GM19328 (cell line): Measurements from ENCODE around the gene SCT.

Source experiments
- ATAC-seq: cut with Tn5 transposase; IDR thresholded peaks from one replicate; pipeline ENCODE4 v1.9.1; 2021; ENCODE audit warnings: mild to moderate bottlenecking, moderate library complexity; ENCODE audit not compliant: unreplicated experiment

The SCT gene

GRCh38 chr11:643849-644738, 17.1 kb upstream of the SCT start:
- ATAC-seq: no peak

DNA sequence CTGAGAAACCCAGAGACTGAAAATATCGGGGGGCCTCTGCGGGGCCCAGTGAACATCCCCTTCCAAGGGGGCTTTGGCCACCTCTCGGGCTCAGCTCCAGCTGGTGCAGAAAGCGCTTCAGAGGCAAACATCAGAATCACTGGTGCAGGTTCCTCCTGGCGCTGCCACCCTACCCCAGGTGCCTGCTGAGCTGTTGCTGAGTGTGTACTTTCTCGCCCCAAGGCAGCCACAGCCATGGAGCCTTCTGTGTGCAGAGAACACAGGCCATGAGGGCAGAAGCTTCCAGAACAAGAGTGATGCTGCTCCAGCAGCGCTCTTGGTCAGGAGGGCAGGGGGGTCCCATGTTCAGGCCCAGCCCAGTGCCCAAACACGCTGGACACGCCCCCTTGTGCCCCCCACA, 16.4 kb upstream of the SCT start:
- no peak for ATAC-seq

DNA sequence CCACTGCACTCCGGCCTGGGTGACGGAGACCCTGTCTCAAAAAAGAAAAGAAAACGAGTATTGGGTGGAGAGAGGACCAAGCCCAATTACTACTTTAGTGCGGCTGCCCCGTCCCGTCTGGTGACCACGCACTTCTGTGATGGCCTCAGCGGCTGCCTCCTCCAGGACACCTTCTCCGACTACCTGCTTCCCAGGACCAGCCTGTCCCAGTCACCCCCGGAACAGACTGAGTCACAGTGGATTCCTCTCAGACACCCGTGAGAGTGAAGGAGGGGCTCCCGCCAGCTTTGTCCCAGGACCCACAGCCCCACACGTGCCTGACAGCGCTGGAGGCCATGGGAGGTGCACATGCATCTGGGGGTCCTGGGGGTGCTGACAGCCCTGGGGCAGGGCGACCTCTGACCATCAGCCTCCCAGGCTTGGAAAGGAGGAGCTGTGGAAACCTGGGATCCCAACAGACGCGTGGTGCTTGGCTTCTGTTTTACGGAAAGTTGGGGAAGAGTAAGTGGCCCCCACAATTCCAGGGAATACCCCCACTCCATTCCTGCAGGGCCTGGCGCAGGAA, 14.9 kb upstream of the SCT start:
- no peak for ATAC-seq

DNA sequence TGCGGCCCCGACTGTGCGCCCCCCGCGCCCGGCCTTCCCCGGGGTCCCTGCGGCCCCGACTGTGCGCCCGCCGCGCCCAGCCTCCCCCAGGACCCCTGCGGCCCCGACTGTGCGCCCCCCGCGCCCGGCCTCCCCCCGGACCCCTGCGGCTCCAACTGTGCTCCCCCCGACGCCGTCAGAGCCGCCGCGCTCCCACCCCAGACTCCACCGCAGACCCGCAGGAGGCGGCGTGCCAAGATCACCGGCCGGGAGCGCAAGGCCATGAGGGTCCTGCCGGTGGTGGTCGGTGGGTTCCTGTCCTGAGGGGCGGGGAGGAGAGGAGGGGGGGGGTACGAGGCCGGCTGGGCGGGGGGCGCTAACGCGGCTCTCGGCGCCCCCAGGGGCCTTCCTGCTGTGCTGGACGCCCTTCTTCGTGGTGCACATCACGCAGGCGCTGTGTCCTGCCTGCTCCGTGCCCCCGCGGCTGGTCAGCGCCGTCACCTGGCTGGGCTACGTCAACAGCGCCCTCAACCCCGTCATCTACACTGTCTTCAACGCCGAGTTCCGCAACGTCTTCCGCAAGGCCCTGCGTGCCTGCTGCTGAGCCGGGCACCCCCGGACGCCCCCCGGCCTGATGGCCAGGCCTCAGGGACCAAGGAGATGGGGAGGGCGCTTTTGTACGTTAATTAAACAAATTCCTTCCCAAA, 13.2 kb upstream of the SCT start:
- no peak for ATAC-seq

DNA sequence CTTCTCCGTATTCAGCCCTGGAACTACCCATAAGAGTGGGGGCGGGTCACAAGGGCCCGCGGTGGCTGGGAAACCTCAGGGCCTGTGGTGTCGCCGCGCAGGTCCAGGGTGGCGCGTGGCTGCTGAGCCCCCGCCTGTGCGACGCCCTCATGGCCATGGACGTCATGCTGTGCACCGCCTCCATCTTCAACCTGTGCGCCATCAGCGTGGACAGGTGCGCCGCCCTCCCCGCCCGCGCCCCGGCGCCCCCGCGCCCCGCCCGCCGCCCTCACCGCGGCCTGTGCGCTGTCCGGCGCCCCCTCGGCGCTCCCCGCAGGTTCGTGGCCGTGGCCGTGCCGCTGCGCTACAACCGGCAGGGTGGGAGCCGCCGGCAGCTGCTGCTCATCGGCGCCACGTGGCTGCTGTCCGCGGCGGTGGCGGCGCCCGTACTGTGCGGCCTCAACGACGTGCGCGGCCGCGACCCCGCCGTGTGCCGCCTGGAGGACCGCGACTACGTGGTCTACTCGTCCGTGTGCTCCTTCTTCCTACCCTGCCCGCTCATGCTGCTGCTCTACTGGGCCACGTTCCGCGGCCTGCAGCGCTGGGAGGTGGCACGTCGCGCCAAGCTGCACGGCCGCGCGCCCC, 12.5 kb upstream of the SCT start:
- no peak for ATAC-seq

- no peak for ATAC-seq
Observed at GRCh38 chr11:638631-639331, 11.8 kb upstream of the SCT start.

DNA sequence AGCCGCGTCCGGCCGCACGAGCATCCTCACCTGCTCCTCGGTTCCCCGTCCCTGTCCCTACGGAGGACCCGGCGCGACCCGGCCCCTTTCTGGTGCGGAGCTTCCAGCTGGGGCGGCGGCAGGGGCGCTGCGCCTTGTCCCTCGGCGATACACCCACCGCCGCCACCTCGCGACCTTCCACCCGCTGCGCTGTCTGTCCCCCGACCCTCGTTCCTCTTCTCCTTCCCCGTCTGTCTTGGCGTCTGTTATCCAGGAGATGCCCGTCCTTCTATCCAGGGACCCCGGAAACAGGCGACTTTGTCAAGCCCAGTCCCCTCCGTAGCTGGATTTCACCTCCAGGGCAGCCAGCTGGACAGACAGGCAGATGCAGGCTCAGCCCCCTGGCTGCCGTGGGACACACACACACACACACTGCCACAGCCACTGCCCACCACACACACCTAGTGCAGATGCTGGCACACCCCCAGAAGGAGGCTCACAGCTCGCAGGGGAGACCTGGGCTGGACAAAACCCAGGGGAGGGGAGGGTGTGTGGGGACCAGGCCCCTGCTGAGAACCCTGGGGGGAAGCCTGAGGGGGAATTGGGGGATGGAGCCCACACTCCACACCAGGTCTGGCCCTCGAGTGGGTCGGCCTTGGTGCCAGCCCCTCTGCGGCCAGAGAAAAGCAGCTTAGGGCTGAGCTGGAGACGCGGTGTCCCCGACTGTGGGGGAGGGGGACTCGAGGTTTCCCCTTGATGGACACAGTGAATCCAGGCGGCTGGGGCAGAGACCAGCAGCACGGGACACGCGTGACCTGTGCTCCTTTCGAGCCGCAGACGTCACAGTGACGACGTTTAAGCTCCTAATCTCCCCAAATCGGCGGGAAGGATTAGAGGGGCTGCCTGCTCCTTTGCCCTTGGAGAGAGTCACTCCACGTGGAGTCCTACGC, 10.9 kb upstream of the SCT start:
- no peak for ATAC-seq

DNA sequence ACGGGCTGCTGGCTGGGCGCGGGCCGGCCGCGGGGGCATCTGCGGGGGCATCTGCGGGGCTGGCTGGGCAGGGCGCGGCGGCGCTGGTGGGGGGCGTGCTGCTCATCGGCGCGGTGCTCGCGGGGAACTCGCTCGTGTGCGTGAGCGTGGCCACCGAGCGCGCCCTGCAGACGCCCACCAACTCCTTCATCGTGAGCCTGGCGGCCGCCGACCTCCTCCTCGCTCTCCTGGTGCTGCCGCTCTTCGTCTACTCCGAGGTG, 10.3 kb upstream of the SCT start:
- no peak for ATAC-seq

GRCh38 chr11:636511-637332, 9.7 kb upstream of the SCT start, which contains the start of gene DRD4:
TSS of gene DRD4 (plus strand) at chr11:637269. CDS start at chr11:637305, 36 bp downstream.
- ATAC-seq: no peak

DNA sequence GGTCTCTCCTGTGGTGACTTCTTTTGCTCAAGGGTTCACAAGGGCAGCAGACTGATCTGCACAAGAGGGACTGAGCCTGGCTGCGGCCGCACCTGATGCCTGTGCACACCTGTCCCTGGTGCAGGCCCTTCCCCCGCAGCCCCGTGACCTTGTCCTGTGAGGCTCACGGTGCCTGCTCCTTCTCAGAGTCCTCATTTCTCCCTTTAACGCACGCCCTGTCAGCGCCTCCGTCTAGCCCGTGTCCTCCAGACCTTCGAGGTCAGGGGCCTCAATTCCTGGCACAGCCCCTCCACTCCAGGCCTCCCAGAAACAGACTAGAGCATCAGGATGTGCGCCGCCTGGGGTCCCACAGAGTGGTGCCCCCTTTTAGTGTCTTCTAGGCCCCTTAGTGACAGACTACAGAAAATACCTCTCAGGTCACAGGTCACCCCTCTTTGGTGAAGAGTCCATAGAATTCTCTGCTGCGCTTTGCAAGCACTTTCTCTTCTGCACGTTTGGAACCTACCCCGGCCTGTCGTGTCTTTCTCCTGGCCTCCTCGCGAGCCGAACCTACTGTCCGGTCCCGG, 9.0 kb upstream of the SCT start:
- ATAC-seq: no peak

DNA sequence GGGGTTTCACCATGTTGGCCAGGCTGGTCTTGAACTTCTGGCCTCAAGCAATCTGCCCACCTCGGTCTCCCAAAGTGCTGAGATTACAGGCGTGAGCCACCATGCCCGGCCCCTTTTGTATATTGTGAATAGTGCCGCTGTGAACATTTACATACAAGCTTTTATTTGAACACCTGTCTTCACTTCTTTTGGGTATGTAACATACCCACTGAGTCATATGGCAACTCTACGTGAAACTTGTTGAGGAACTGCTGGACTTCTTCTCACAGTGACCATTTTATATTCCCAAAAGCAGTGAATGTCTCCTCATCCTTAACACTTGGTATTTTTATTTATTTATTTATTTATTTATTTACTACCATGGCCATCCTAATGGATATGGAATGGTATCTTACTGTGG, 3.9 kb upstream of the SCT start:
- no peak for ATAC-seq

DNA sequence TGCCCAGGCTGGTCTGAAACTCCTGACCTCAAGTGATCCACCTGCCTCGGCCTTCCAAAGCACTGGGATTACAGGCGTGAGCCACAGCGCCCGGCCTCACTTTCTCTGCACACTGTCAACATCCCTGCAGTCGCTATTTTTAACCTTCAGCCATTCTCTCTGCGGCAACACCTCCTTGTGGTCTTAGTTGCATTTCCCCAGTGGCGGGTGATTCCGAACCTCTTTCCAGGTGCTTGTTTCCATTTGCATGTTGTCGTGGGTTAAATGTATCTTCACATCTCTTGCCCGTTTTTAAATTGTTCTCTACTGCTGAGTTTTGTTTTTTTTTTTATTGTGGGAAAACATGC, 2.2 kb upstream of the SCT start:
- ATAC-seq: no peak

- ATAC-seq: no peak
Observed at GRCh38 chr11:628056-628455, 1.1 kb upstream of the SCT start.

GRCh38 chr11:627308-627576, 261 bp upstream of the SCT start:
- no peak for ATAC-seq

DNA sequence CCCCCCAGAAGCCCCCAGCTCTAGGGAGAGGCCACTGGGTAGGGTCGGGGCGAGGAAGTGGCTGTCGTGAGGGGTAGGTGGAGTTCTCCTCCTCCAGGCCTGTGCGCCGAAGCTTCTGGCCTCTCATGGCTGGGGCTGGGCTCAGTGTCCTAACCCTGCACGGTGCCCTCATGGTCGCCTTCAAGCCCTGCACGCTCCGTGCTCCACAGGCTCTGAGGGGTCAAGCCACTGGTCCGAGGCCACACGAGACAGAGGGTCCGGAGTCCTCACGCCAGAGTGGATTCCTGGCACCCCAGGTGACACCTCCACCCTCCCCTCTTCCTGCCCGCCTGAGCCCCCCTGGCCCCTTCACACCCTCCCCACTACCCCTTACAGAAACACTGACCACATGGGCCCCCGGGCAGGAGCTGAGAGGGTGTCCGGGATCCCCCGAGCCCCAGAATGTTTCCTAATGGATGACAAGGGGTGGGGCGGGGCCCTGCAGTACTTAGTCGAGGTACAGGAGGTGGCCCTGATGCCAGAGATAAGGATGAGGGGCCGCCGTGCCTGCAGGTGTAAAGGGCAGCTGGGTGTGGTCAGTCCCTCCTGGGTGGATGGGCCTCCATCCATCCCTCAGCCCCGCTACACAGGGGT, 1.2 kb downstream of the SCT start:
- ATAC-seq: no peak

GRCh38 chr11:624705-625635, 2.0 kb downstream of the SCT start, which contains the start of gene CDHR5:
TSS of gene CDHR5 (minus strand) at chr11:624955. CDS start at chr11:624902, 53 bp downstream.
- no peak for ATAC-seq

DNA sequence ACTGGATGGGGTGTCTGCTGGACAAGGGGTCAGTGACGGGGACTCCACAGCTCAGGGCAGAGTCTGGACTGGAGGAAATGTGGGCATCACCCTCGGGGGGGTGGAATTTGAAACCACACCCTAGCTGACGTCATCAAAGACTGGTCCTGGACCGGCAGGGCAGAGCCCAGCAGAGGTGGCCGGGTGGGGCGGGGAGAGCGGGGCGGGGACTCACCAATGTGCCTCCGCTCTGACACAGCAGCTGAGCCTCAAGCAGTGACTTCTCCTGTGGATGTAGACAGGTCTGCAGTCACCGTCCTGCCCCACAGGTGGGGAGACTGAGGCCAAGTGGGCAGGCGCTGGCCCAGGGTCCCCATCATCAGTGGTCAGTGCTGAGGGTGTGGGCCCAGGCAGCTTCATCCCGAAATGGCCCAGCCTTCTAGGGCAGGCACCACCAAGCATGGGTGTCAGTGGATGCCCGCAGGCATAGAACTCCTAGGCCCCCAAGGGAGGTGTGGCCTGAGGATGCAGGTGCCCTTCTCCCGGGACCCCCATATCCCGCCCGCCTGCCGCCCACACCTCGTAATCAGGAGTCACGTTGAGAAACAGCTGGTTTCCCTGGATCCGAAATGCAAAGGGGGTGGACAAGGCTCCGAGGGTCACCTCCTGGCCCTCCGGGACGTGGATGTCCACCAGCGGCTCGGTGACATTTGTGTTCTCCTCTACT, 2.8 kb downstream of the SCT start:
- ATAC-seq: no peak
